HL-60 (cell line): Measurements from ENCODE around the gene FUT8.

Source experiments
- DNase-seq, 2 experiments: peaks; one replicate each; pipeline ENCODE4 v3.0.0-alpha.2; 2010 to 2020; ENCODE audit warnings: low read depth in 1 of 2, low spot score in 1 of 2
- H3K27ac ChIP-seq: fragments of 250-450 bp; sonication (Bioruptor Pico); replicated peaks from 2 replicates; pipeline ENCODE4 v1.5.1; 2020; ENCODE audit warnings: mild to moderate bottlenecking, moderate library complexity
- H3K27me3 ChIP-seq: fragments of 250-450 bp; sonication (Bioruptor Pico); 2 replicates; pipeline ENCODE4 v1.5.1; 2021; ENCODE audit warnings: mild to moderate bottlenecking, moderate library complexity; ENCODE audit not compliant: insufficient read depth, poor library complexity, severe bottlenecking
- H3K4me3 ChIP-seq: replicated peaks from 2 replicates; pipeline ENCODE4 v1.5.1; 2011; ENCODE audit warnings: mild to moderate bottlenecking, control low read depth, low read length; ENCODE audit not compliant: insufficient read depth
- GABPA ChIP-seq: IDR thresholded peaks from 2 replicates; pipeline ENCODE4 v1.6.1; 2012; ENCODE audit warnings: low read depth
- POLR2AphosphoS5 ChIP-seq: IDR thresholded peaks from 2 replicates; pipeline ENCODE4 v1.6.1; 2012; ENCODE audit warnings: low read depth
- SPI1 ChIP-seq: IDR thresholded peaks from 2 replicates; pipeline ENCODE4 v1.6.1; 2012; ENCODE audit warnings: low read depth, mild to moderate bottlenecking, borderline replicate concordance
- TF ChIP-seq, protein P1 (sequence below): IDR thresholded peaks from 2 replicates; pipeline ENCODE4 v1.6.1; 2012; ENCODE audit warnings: low read depth; ENCODE audit not compliant: insufficient replicate concordance
- TF ChIP-seq, protein P2 (sequence below): IDR thresholded peaks from one replicate; pipeline ENCODE4 v1.5.1; 2011; ENCODE audit warnings: low read length, control low read depth, inconsistent platforms; ENCODE audit not compliant: insufficient read depth

Gene FUT8

DNA sequence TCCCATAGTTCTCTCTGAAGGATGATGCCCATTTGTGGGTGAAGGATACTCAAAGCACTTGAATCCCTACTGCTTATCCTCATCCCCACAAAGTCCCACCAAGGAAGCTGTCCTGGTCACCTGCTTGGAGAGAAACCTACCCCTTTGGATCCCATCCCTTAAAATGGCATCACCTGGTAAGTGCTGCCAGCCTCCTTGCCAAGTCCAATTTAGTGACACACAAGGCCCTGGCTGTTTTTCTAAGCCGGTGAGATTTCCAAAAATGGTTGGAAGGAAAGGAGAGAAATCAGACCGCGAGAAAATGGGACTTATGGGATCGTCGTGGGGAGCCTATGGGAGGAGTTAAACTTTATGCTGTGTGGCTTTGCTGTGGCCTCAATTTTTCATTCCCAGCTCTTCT is 358.2 kb downstream of the FUT8 start:
- no peak for TF ChIP-seq SPI1
- TF ChIP-seq, protein P1, sequence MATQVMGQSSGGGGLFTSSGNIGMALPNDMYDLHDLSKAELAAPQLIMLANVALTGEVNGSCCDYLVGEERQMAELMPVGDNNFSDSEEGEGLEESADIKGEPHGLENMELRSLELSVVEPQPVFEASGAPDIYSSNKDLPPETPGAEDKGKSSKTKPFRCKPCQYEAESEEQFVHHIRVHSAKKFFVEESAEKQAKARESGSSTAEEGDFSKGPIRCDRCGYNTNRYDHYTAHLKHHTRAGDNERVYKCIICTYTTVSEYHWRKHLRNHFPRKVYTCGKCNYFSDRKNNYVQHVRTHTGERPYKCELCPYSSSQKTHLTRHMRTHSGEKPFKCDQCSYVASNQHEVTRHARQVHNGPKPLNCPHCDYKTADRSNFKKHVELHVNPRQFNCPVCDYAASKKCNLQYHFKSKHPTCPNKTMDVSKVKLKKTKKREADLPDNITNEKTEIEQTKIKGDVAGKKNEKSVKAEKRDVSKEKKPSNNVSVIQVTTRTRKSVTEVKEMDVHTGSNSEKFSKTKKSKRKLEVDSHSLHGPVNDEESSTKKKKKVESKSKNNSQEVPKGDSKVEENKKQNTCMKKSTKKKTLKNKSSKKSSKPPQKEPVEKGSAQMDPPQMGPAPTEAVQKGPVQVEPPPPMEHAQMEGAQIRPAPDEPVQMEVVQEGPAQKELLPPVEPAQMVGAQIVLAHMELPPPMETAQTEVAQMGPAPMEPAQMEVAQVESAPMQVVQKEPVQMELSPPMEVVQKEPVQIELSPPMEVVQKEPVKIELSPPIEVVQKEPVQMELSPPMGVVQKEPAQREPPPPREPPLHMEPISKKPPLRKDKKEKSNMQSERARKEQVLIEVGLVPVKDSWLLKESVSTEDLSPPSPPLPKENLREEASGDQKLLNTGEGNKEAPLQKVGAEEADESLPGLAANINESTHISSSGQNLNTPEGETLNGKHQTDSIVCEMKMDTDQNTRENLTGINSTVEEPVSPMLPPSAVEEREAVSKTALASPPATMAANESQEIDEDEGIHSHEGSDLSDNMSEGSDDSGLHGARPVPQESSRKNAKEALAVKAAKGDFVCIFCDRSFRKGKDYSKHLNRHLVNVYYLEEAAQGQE, result no peak
- TF ChIP-seq GABPA, result no peak
- TF ChIP-seq, protein P2, sequence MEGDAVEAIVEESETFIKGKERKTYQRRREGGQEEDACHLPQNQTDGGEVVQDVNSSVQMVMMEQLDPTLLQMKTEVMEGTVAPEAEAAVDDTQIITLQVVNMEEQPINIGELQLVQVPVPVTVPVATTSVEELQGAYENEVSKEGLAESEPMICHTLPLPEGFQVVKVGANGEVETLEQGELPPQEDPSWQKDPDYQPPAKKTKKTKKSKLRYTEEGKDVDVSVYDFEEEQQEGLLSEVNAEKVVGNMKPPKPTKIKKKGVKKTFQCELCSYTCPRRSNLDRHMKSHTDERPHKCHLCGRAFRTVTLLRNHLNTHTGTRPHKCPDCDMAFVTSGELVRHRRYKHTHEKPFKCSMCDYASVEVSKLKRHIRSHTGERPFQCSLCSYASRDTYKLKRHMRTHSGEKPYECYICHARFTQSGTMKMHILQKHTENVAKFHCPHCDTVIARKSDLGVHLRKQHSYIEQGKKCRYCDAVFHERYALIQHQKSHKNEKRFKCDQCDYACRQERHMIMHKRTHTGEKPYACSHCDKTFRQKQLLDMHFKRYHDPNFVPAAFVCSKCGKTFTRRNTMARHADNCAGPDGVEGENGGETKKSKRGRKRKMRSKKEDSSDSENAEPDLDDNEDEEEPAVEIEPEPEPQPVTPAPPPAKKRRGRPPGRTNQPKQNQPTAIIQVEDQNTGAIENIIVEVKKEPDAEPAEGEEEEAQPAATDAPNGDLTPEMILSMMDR, result no peak
- Histone ChIP-seq H3K27me3 (no peaks in the 10 kb centered on the region), H3K27ac (no peak overlapping the region), H3K4me3 (no peak overlapping the region)
- no peak for DNase-seq

DNA sequence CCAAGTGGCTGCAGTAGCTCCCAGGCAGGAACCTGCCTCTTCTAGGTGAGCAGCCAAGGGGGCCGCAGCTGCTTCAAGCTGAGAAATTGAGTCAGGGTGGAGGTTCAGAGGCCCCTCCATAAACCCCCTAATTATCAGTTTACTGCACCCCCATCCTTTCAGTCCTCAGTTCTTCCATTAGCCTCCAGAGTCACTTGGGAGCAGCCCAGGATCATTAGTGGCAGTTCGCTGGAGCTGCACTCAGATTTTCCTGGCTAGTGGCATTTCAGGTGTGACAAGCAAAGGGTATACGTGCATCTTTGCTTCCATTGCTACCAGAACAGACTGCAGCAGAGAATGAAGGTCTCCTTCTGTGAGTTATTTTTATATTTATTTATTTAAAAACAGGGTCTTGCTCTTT is 358.7 kb downstream of the FUT8 start:
- no peak for DNase-seq
- no peaks in the 10 kb centered on the region for H3K27me3 ChIP-seq
- H3K27ac ChIP-seq, result no peak overlapping the region
- H3K4me3 ChIP-seq, result no peak overlapping the region
- TF ChIP-seq SPI1 (no peak), GABPA (no peak), POLR2AphosphoS5 (no peak)
- TF ChIP-seq, protein P2, result no peak
- TF ChIP-seq, protein P1, result no peak

DNA sequence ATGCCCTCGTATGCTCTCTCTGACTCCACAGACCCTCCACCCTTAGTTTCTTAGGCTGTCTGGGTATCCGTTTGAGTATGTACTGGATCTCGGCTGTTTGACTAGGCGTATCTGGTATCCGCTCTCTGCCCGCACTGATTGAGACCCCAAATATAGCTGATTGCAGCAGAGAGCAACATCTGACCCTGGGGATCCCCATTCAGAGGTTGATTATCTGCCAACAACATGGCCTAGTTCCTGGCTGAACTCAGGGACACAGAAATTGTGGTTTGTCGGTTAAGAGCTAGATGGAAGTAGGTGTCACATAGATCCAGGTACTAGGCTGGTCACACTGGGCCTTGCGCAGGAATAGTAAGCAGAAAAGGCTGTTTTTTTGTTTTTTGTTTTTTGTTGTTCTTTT is 359.9 kb downstream of the FUT8 start:
- no peak for DNase-seq
- Histone ChIP-seq H3K27me3 (no peaks in the 10 kb centered on the region), H3K27ac (no peak overlapping the region), H3K4me3 (no peak overlapping the region)
- TF ChIP-seq SPI1 (no peak), POLR2AphosphoS5 (no peak), GABPA (no peak)
- TF ChIP-seq, protein P1, result no peak
- TF ChIP-seq, protein P2, result no peak
